H1 (cell line): ENCODE results near the gene UGT1A9. TPM values are rescaled to one million over a fixed set of nuclear protein-coding genes. Genes with fewer than 3 reads are reported as not detected.

Source experiments
- CTCF ChIA-PET: fragments of 300-600 bp; sonication (Branson Sonifier 250); formaldehyde crosslinking; loops from one replicate; lab custom pipeline; 2021; ENCODE audit not compliant: partially characterized antibody; lab: Charles Lee
- POLR2A ChIA-PET: fragments of 300-600 bp; sonication (Branson Sonifier 250); formaldehyde crosslinking; loops from one replicate; lab custom pipeline; 2021; ENCODE audit warnings: inconsistent platforms; ENCODE audit not compliant: partially characterized antibody; lab: Charles Lee
- DNase-seq, 2 experiments: peaks; one replicate each; pipeline versions ENCODE4 v3.0.0 to v3.0.0-alpha.2; 2010 to 2022; ENCODE audit warnings: low spot score in 2 of 2, low read depth in 1 of 2, mixed read lengths in 1 of 2
- FAIRE-seq: peaks from 2 replicates; lab custom pipeline; 2011; peaks lifted over from hg19 to GRCh38; lab: Jason Lieb, UNC
- H2AFZ ChIP-seq: 2 replicates; pipeline ENCODE4 v1.8.1; 2012; ENCODE audit warnings: low read length, inconsistent platforms
- H2AK5ac ChIP-seq: 2 replicates; pipeline ENCODE4 v1.6.1; 2013; ENCODE audit warnings: low read depth, low read length
- H2BK120ac ChIP-seq: replicated peaks from 2 replicates; pipeline ENCODE3; 2013; ENCODE audit warnings: low read depth, low read length, inconsistent platforms
- H2BK12ac ChIP-seq: 2 replicates; pipeline ENCODE4 v1.6.1; 2013; ENCODE audit warnings: low read depth, low read length
- H2BK15ac ChIP-seq: 2 replicates; pipeline ENCODE4 v1.6.1; 2013; ENCODE audit warnings: low read length
- H2BK20ac ChIP-seq: 2 replicates; pipeline ENCODE4 v1.6.1; 2013; ENCODE audit warnings: low read length
- H2BK5ac ChIP-seq: 2 replicates; pipeline ENCODE4 v1.6.1; 2013; ENCODE audit warnings: low read depth, low read length
- H3K14ac ChIP-seq: 2 replicates; pipeline ENCODE4 v1.6.1; 2013; ENCODE audit warnings: inconsistent platforms; ENCODE audit not compliant: insufficient read length
- H3K18ac ChIP-seq: 2 replicates; pipeline ENCODE4 v1.6.1; 2013; ENCODE audit warnings: low read length; ENCODE audit errors: extremely low read depth
- H3K23ac ChIP-seq: 2 replicates; pipeline ENCODE4 v1.6.1; 2013; ENCODE audit warnings: inconsistent platforms; ENCODE audit not compliant: insufficient read length
- H3K23me2 ChIP-seq: 2 replicates; pipeline ENCODE4 v1.6.1; 2013; ENCODE audit warnings: low read depth, low read length
- H3K27ac ChIP-seq: 2 replicates; pipeline ENCODE4 v1.6.1; 2011; ENCODE audit warnings: low read depth, low read length, inconsistent platforms
- H3K27me3 ChIP-seq, 4 experiments: replicated peaks in 1 of 4; 1 replicate in 1 of 4; 2 replicates in 3 of 4; pipeline versions ENCODE4 v1.6.1 to v1.8.1; 2011 to 2013; ENCODE audit warnings: low read length in 3 of 4, mild to moderate bottlenecking in 3 of 4, inconsistent platforms in 2 of 4, mixed read lengths in 2 of 4, moderate library complexity in 1 of 4; ENCODE audit not compliant: control insufficient read depth in 3 of 4, insufficient read depth in 3 of 4; ENCODE audit errors: extremely low read depth in 1 of 4
- H3K36me3 ChIP-seq, 4 experiments: 2 replicates each; pipeline versions ENCODE4 v1.6.1 to v1.8.1; 2011 to 2013; ENCODE audit warnings: mild to moderate bottlenecking in 4 of 4, low read length in 3 of 4, moderate library complexity in 2 of 4, control low read depth in 1 of 4, inconsistent platforms in 1 of 4; ENCODE audit not compliant: insufficient read depth in 4 of 4, control insufficient read depth in 2 of 4
- H3K4ac ChIP-seq: replicated peaks from 2 replicates; pipeline ENCODE3; 2013; ENCODE audit warnings: low read length, low read depth, mixed read lengths, inconsistent platforms; ENCODE audit not compliant: insufficient read length
- H3K4me1 ChIP-seq, 4 experiments: replicated peaks in 1 of 4; 1 replicate in 1 of 4; 2 replicates in 3 of 4; pipeline versions ENCODE4 v1.6.1 to v1.8.1; 2011 to 2013; ENCODE audit warnings: low read length in 3 of 4, inconsistent platforms in 2 of 4, mixed read lengths in 1 of 4; ENCODE audit not compliant: insufficient read depth in 4 of 4, control insufficient read depth in 3 of 4
- H3K4me2 ChIP-seq, 2 experiments: 2 replicates each; pipeline versions ENCODE4 v1.6.1 to v1.8.1; 2011 to 2013; ENCODE audit warnings: low read depth in 2 of 2, low read length in 2 of 2, control low read depth in 1 of 2, inconsistent platforms in 1 of 2, mild to moderate bottlenecking in 1 of 2; ENCODE audit not compliant: insufficient read depth in 1 of 2
- H3K4me3 ChIP-seq, 4 experiments: fragments of 200-600, 300-600 bp in 1 of 4; sonication (generic), shearing (Covaris generic), sonication (Bioruptor Twin) in 1 of 4; 2 replicates each; pipeline versions ENCODE4 v1.5.1 to v1.8.1; 2011 to 2016; ENCODE audit warnings: low read length in 4 of 4, low read depth in 3 of 4, control low read depth in 2 of 4, inconsistent platforms in 2 of 4, mild to moderate bottlenecking in 2 of 4, mixed read lengths in 1 of 4, moderate library complexity in 1 of 4; ENCODE audit not compliant: insufficient read depth in 2 of 4; ENCODE audit errors: extremely low read depth in 1 of 4
- H3K56ac ChIP-seq: replicated peaks from 2 replicates; pipeline ENCODE3; 2013; ENCODE audit warnings: low read depth, mild to moderate bottlenecking, mixed read lengths, low read length, inconsistent platforms; ENCODE audit not compliant: insufficient read length
- H3K79me1 ChIP-seq: 2 replicates; pipeline ENCODE4 v1.6.1; 2013; ENCODE audit warnings: low read depth, low read length, control low read depth
- H3K79me2 ChIP-seq, 2 experiments: 2 replicates each; pipeline versions ENCODE4 v1.6.1 to v1.8.1; 2012 to 2013; ENCODE audit warnings: low read length in 2 of 2, mild to moderate bottlenecking in 2 of 2, inconsistent platforms in 1 of 2; ENCODE audit not compliant: insufficient read depth in 2 of 2, control insufficient read depth in 1 of 2
- H3K9ac ChIP-seq, 4 experiments: replicated peaks in 1 of 4; 1 replicate in 1 of 4; 2 replicates in 3 of 4; pipeline versions ENCODE4 v1.6.1 to v1.8.1; 2011 to 2013; ENCODE audit warnings: low read depth in 3 of 4, low read length in 3 of 4, control low read depth in 2 of 4, mild to moderate bottlenecking in 2 of 4, moderate library complexity in 2 of 4, inconsistent platforms in 1 of 4; ENCODE audit errors: extremely low read depth in 1 of 4
- H3K9me3 ChIP-seq, 2 experiments: 2 replicates each; pipeline versions ENCODE4 v1.6.1 to v1.8.1; 2012 to 2013; ENCODE audit warnings: mild to moderate bottlenecking in 2 of 2, moderate library complexity in 2 of 2, control low read depth in 1 of 2, inconsistent platforms in 1 of 2, low read depth in 1 of 2, low read length in 1 of 2, mixed read lengths in 1 of 2; ENCODE audit not compliant: insufficient read depth in 2 of 2
- H4K20me1 ChIP-seq, 2 experiments: replicated peaks in 1 of 2; 2 replicates each; pipeline versions ENCODE3 to v1.8.1; 2011 to 2013; ENCODE audit warnings: inconsistent platforms in 2 of 2, low read length in 2 of 2, mild to moderate bottlenecking in 1 of 2; ENCODE audit not compliant: insufficient read depth in 2 of 2, control insufficient read depth in 1 of 2
- H4K5ac ChIP-seq: 2 replicates; pipeline ENCODE4 v1.6.1; 2013; ENCODE audit warnings: low read length, low read depth, mixed read lengths, inconsistent platforms; ENCODE audit not compliant: insufficient read length
- H4K8ac ChIP-seq: 2 replicates; pipeline ENCODE4 v1.8.0; 2013; ENCODE audit warnings: mild to moderate bottlenecking, moderate library complexity, low read length, inconsistent platforms; ENCODE audit not compliant: insufficient read depth; ENCODE audit errors: extremely low read depth
- H4K91ac ChIP-seq: replicated peaks from 2 replicates; pipeline ENCODE3; 2013; ENCODE audit warnings: low read length, mixed read lengths, inconsistent platforms; ENCODE audit not compliant: insufficient read length
- CBX5 ChIP-seq: fragments of 300-800, 300-1000 bp; sonication (generic); IDR thresholded peaks from 2 replicates; pipeline ENCODE4 v1.7.1; 2016; ENCODE audit warnings: antibody characterized with exemption, low read length, low read depth
- CEBPB ChIP-seq: IDR thresholded peaks from 2 replicates; pipeline ENCODE4 v1.6.1; 2012; ENCODE audit warnings: low read depth, low read length
- HDAC2 ChIP-seq, 2 experiments: fragments of 300-600 bp in 1 of 2; sonication (generic) in 1 of 2; IDR thresholded peaks; 2 replicates each; pipeline ENCODE4 v1.6.1; 2011 to 2012; ENCODE audit warnings: low read depth in 2 of 2, low read length in 2 of 2, mild to moderate bottlenecking in 2 of 2, moderate library complexity in 2 of 2, borderline replicate concordance in 1 of 2, inconsistent platforms in 1 of 2
- POU5F1 ChIP-seq: IDR thresholded peaks from 2 replicates; pipeline ENCODE4 v1.6.1; 2011; ENCODE audit warnings: low read depth, mild to moderate bottlenecking, low read length, moderate library complexity
- SIN3A ChIP-seq, 2 experiments: IDR thresholded peaks in 1 of 2; conservative IDR thresholded peaks in 1 of 2; 2 replicates each; pipeline ENCODE4 v1.6.1; 2011 to 2012; ENCODE audit warnings: low read length in 2 of 2, improper control_type of control experiment in 1 of 2, low read depth in 1 of 2, mild to moderate bottlenecking in 1 of 2
- TAF7 ChIP-seq: optimal IDR thresholded peaks from 2 replicates; pipeline ENCODE3; 2011; ENCODE audit warnings: low read depth, mild to moderate bottlenecking, inconsistent platforms, low read length, moderate library complexity, borderline replicate concordance
- TBP ChIP-seq: IDR thresholded peaks from 2 replicates; pipeline ENCODE4 v1.6.1; 2011; ENCODE audit warnings: low read depth, low read length, improper control_type of control experiment
- WGBS, 2 experiments: shearing (Covaris generic) in 1 of 2; methylation state at CpG; one replicate each; pipeline versions ENCODE4 v1.1.6 to v1.1.7; 2013 to 2015; ENCODE audit warnings: low lambda C conversion rate in 2 of 2, mixed read lengths in 2 of 2, inconsistent platforms in 1 of 2, low coverage in 1 of 2, missing lambda C conversion rate in 1 of 2; ENCODE audit not compliant: insufficient replicate concordance in 2 of 2, insufficient coverage in 1 of 2, insufficient read length in 1 of 2; ENCODE audit errors: extremely low coverage in 1 of 2, missing lambda C conversion rate in 1 of 2; 5-methylcytosine and 5-hydroxymethylcytosine counted together
- polyA plus RNA-seq, 7 experiments: library from polyadenylated mRNA; depleted of rRNA in 3 of 7; stranded (reverse) in 5 of 7; unstranded in 2 of 7; fragments of >200 nt in 5 of 7; fragments of 200-250 nt in 2 of 7; gene quantifications; 1 replicate in 5 of 7; 2 replicates in 1 of 7; 4 replicates in 1 of 7; pipeline versions ENCODE4 v1.2.1 to v1.2.3, GENCODE V29; 2011 to 2013; ENCODE audit warnings: missing spikeins in 2 of 7, mixed read lengths in 2 of 7
- total RNA-seq: library from RNA; stranded (reverse); fragmentation: NEBNext Ultra II Directional; extraction: Animal tissue kit (Norgen Biotek cat#: 25700); gene quantifications from 2 replicates; pipeline ENCODE4 v1.2.1, GENCODE V29; 2021

The UGT1A9 gene
- total and polyA plus RNA-seq, 2 of the 8 experiments (the other 6 are each of a cell fraction or from before 2014, with no cell fraction given), result not detected

DNA sequence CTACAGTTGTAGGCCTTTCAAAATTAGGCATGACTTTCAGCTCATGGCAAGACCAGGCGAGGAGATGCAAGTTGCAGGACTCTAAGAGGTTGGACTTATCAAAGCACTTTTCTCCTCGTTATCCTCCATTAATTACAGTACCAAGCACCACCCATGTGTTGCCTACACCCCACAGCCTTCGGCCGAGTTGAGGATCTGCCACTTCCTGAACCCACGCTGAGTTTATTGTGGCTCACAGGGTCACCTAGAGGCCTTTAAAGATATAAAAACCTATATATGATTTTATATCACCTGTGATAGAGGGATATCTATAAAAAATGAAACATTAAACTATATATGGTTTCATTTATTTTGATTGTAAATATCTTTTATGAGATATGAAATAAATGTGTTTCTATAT is 32.9 kb upstream of the UGT1A9 start:
- no peak for FAIRE-seq
- H4K8ac ChIP-seq, result no peak overlapping the region

More for the DNA sequence above, 32.9 kb upstream of the UGT1A9 start:
- no peaks in the 10 kb centered on the region for H3K27me3 ChIP-seq
- ChIA-PET CTCF (no interaction called here), POLR2A (no interaction called here)
- no peak overlapping the region for H3K4me2 ChIP-seq
- DNase-seq, result no peak
- H4K20me1 ChIP-seq, result no peaks in the 10 kb centered on the region
- H2BK120ac ChIP-seq, result no peak overlapping the region
- no peaks in the 10 kb centered on the region for H3K4me1 ChIP-seq
- H3K23me2 ChIP-seq, result no peaks in the 10 kb centered on the region
- H3K9ac ChIP-seq, result no peak overlapping the region
- H2BK15ac ChIP-seq, result no peak overlapping the region
- no peak overlapping the region for H3K27ac ChIP-seq
- no peaks in the 10 kb centered on the region for H3K36me3 ChIP-seq
- H3K79me2 ChIP-seq, result no peaks in the 10 kb centered on the region
- no peak overlapping the region for H2BK5ac ChIP-seq
- no peak overlapping the region for H3K4ac ChIP-seq
- no peak overlapping the region for H3K18ac ChIP-seq
- H3K79me1 ChIP-seq, result no peaks in the 10 kb centered on the region
- H4K5ac ChIP-seq, result no peak overlapping the region
- no peak overlapping the region for H2AK5ac ChIP-seq
- no peak overlapping the region for H3K23ac ChIP-seq
- TF ChIP-seq SIN3A (conservative IDR thresholded peaks at IDR 0.05 in 1 of 2, IDR thresholded peaks at IDR 0.05 in 1 of 2; ENCODE audit: low read depth in 1 of 2, low read length in 2 of 2) (no peak), HDAC2 (IDR thresholded peaks at IDR 0.05; ENCODE audit: borderline replicate concordance in 1 of 2, low read depth in 2 of 2, low read length in 2 of 2) (no peak), CBX5 (no peak), TAF7 (no peak), CEBPB (no peak), POU5F1 (no peak), TBP (no peak)
- H3K9me3 ChIP-seq, result no peaks in the 10 kb centered on the region
- H2AFZ ChIP-seq, result no peak overlapping the region
- no peak overlapping the region for H3K14ac ChIP-seq
- H4K91ac ChIP-seq, result no peak overlapping the region
- no peak overlapping the region for H2BK20ac ChIP-seq
- no peak overlapping the region for H3K56ac ChIP-seq
- H3K4me3 ChIP-seq, result no peak overlapping the region
- 91% methylated on average over 5 of the region's 5 CpGs; no CpG with 5 or more reads in 1 of the 2 experiments for WGBS, 2 experiments
- H2BK12ac ChIP-seq, result no peak overlapping the region
